K562 (cell line): Measurements from ENCODE around the gene BLOC1S4.

Experiments used
- SIX5 ChIP-seq, 2 experiments: IDR thresholded peaks; 2 replicates each; pipeline ENCODE4 v1.6.1; 2011; ENCODE audit warnings: low read length in 2 of 2, borderline replicate concordance in 1 of 2, low read depth in 1 of 2, mild to moderate bottlenecking in 1 of 2, moderate library complexity in 1 of 2; ENCODE audit not compliant: insufficient read depth in 1 of 2
- SRF ChIP-seq, 2 experiments: fragments of 250-450, 450-650 bp in 1 of 2; sonication (Bioruptor Pico) in 1 of 2; sonication (generic) in 1 of 2; formaldehyde crosslinking; IDR thresholded peaks; 2 replicates each; pipeline versions ENCODE4 v1.5.0 to v1.5.1; 2020 to 2022; ENCODE audit warnings: mild to moderate bottlenecking in 1 of 2, missing genetic modification reagents in 1 of 2
- TF ChIP-seq, protein P1 (sequence below), 3 experiments: IDR thresholded peaks in 2 of 3; conservative IDR thresholded peaks in 1 of 3; 2 replicates each; pipeline ENCODE4 v1.5.1; 2011 to 2012; ENCODE audit warnings: low read length in 3 of 3, mild to moderate bottlenecking in 3 of 3, control low read depth in 2 of 3, improper control_type of control experiment in 1 of 3, inconsistent platforms in 1 of 3, low read depth in 1 of 3, mixed read lengths in 1 of 3, moderate library complexity in 1 of 3; ENCODE audit not compliant: insufficient read depth in 2 of 3
- TF ChIP-seq, protein P2 (sequence below): fragments of 250-450 bp; sonication (Bioruptor Pico); IDR thresholded peaks from 2 replicates; pipeline ENCODE4 v1.8.0; 2021; ENCODE audit warnings: moderate library complexity, mild to moderate bottlenecking, inconsistent platforms

DNA sequence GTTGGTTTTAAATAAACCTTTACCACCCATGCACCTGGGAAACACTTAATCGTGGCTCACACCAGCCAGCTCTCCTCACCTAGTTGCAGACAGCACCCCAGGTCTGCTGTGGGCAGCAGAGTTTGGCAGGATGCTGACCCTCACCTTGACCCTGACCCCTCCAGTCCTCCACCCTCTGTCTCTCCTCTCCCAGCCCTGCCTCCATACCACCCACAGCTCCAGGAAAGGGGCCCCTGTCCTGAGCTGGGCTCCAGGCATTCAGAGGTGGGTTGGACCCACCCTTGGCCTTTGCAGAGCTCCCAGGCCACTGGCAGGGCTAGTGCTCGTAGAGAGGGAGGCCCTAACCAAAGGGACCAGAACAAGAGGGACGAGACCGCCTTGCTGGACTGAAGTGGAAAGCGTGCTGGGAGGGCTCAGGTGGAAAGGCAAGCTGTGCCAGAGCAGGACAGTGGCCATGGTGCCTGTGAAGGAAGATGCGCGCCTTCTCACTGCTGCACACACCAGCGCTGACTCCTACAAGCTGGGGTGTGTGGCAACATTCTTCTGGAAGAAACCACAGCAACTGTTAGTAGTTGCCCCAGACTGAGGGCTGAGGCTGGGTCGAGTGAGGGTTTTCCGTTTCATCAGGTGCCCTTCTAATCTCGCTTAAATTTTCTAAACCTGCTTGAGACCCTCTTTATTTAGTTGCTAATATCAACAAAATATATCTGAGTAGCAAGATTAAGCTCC is 32.9 kb upstream of the BLOC1S4 start:
- TF ChIP-seq, protein P1, sequence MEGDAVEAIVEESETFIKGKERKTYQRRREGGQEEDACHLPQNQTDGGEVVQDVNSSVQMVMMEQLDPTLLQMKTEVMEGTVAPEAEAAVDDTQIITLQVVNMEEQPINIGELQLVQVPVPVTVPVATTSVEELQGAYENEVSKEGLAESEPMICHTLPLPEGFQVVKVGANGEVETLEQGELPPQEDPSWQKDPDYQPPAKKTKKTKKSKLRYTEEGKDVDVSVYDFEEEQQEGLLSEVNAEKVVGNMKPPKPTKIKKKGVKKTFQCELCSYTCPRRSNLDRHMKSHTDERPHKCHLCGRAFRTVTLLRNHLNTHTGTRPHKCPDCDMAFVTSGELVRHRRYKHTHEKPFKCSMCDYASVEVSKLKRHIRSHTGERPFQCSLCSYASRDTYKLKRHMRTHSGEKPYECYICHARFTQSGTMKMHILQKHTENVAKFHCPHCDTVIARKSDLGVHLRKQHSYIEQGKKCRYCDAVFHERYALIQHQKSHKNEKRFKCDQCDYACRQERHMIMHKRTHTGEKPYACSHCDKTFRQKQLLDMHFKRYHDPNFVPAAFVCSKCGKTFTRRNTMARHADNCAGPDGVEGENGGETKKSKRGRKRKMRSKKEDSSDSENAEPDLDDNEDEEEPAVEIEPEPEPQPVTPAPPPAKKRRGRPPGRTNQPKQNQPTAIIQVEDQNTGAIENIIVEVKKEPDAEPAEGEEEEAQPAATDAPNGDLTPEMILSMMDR (IDR thresholded peaks at IDR 0.05 in 2 of 3, conservative IDR thresholded peaks at IDR 0.05 in 1 of 3; ENCODE audit: insufficient read depth in 2 of 3, low read depth in 1 of 3, low read length in 3 of 3), result no peak
- TF ChIP-seq, protein P2, sequence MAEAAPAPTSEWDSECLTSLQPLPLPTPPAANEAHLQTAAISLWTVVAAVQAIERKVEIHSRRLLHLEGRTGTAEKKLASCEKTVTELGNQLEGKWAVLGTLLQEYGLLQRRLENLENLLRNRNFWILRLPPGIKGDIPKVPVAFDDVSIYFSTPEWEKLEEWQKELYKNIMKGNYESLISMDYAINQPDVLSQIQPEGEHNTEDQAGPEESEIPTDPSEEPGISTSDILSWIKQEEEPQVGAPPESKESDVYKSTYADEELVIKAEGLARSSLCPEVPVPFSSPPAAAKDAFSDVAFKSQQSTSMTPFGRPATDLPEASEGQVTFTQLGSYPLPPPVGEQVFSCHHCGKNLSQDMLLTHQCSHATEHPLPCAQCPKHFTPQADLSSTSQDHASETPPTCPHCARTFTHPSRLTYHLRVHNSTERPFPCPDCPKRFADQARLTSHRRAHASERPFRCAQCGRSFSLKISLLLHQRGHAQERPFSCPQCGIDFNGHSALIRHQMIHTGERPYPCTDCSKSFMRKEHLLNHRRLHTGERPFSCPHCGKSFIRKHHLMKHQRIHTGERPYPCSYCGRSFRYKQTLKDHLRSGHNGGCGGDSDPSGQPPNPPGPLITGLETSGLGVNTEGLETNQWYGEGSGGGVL (CRISPR knock-in tag), result no peak
- TF ChIP-seq SRF (CRISPR knock-in tag; IDR thresholded peaks at IDR 0.05), result no peak
- no peak for TF ChIP-seq SIX5 (IDR thresholded peaks at IDR 0.05; ENCODE audit: borderline replicate concordance in 1 of 2, insufficient read depth in 1 of 2, low read depth in 1 of 2, low read length in 2 of 2)
